ENCODE measurements around the gene JAM3. TPM values are rescaled to one million over a fixed set of nuclear protein-coding genes. Genes with fewer than 3 reads are reported as not detected.

Gene JAM3
- total and polyA plus RNA-seq, 9 of the 15 experiments (the other 6 are each of a cell fraction or from before 2014, with no cell fraction given), result 0.22 to 0.76 (median 0.40) TPM

GRCh38 chr11:134033276-134033675, 35.6 kb upstream of the JAM3 start:
- 0% methylated on average over 9 of the region's 9 CpGs for WGBS (ENCODE audit: insufficient coverage, low coverage, missing lambda C conversion rate)
- POLR2A ChIA-PET, result no interaction called here
- H3K9me3 ChIP-seq (replicated peaks; ENCODE audit: control insufficient read depth, insufficient read depth, low read depth, low read length), result no peaks in the 10 kb centered on the region
- no peak for DNase-seq (ENCODE audit: extremely low read depth in 1 of 4, low spot score in 3 of 4)
- peaks cover 19 to 60% of the 10 kb centered on the region in 2 experiments for H3K27me3 ChIP-seq (ENCODE audit: control insufficient read depth in 2 of 2, insufficient read depth in 2 of 2, low read length in 2 of 2)
- no peaks in the 10 kb centered on the region for H3K79me2 ChIP-seq (ENCODE audit: control insufficient read depth, insufficient read depth, low read length)
- H3K4me1 ChIP-seq (replicated peaks in 1 of 2; ENCODE audit: control insufficient read depth in 2 of 2, insufficient read depth in 2 of 2, low read length in 2 of 2), result peaks cover 0 to 10% of the 10 kb centered on the region in 2 experiments; a peak in 2 of 5 replicates
- ATAC-seq, result no peak
- intact Hi-C loops (cut with micrococcal nuclease) (loop anchor here (10.0 kb wide), 1 partner anchor 108 kb away; no protein-coding TSS in a partner anchor), in situ Hi-C loops (cut with MboI) (no loop called here)
- H3K4me3 ChIP-seq, result no peak overlapping the region
- H3K36me3 ChIP-seq (ENCODE audit: control insufficient read depth, insufficient read depth, low read length), result no peaks in the 10 kb centered on the region
- peaks cover 4% of the 10 kb centered on the region for H3K9me1 ChIP-seq (ENCODE audit: control insufficient read depth, insufficient read depth, low read length)
- no peak overlapping the region for H3K4me2 ChIP-seq (ENCODE audit: insufficient read depth, low read length)
- no peak overlapping the region for H2AFZ ChIP-seq (ENCODE audit: low read depth, low read length)
- no peak overlapping the region for H3K9ac ChIP-seq (ENCODE audit: insufficient read depth in 1 of 2, low read depth in 2 of 2, low read length in 2 of 2)
- BruUV-seq (replicated peaks), result no TSS peak
- no peak for FAIRE-seq
- H4K20me1 ChIP-seq (replicated peaks; ENCODE audit: control insufficient read depth, insufficient read depth, low read length), result peaks cover 9% of the 10 kb centered on the region; the same call in 1 of the 2 replicates
- CTCF ChIA-PET (ENCODE audit: low intra/inter-chr PET ratio), result no interaction called here
- TF ChIP-seq MTF1 (CRISPR knock-in tag; IDR thresholded peaks at IDR 0.05; ENCODE audit: borderline replicate concordance) (no peak), POLR3G (IDR thresholded peaks at IDR 0.05; ENCODE audit: extremely low read depth, insufficient read length, insufficient replicate concordance) (no peak), RAD51 (IDR thresholded peaks at IDR 0.05; ENCODE audit: borderline replicate concordance, low read depth) (no peak), ARID3A (IDR thresholded peaks at IDR 0.05; ENCODE audit: borderline replicate concordance, low read depth, low read length) (no peak), ZBTB2 (IDR thresholded peaks at IDR 0.05) (no peak)
- no peak overlapping the region for H3K27ac ChIP-seq (ENCODE audit: extremely low read depth, low read depth, low read length)
